ENCODE results near the gene ANTKMT.

GRCh38 chr16:708019-708418, 12.9 kb upstream of the ANTKMT start:
- TF ChIP-seq EZH2 (IDR thresholded peaks at IDR 0.05) (no peak), POLR2AphosphoS5 (IDR thresholded peaks at IDR 0.05; ENCODE audit: borderline replicate concordance, low read depth, low read length) (no peak)
